ENCODE results near the gene USE1.
A peak's percentile ranks its signal among the peaks of the same experiment; 100 is the strongest.

USE1 gene

DNA sequence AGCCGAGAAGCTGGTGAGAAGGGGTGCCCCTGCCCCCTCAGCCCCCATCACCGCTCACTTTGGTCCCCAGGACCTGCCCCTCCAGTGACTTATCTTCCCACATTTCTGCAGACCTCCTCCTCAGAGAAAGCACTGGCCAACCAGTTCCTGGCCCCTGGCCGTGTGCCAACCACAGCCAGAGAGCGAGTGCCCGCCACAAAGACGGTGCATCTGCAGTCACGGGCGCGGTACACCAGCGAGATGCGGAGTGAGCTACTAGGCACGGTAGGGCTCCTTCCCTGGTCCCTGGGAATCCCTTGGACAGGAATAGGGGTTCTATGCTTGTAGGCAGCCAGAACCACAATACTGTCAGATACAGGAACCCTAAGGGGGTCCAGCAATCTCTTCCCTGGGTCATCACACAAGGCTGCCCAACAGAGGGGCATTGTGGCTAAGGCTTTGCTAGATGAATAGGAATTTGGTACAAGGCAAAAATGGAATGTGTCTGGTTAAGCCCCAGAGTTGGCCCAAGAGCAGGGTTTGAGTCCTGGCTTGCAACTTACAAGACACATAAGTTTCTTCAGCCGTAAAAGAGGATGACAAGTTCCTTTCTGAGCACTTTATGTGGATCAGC is 1.0 kb downstream of the USE1 start:
- peak overlapping the region; percentile 55 for H3K27ac Mint-ChIP-seq
- peaks cover 26% of the 10 kb centered on the region for H3K4me1 Mint-ChIP-seq (ENCODE audit: low read depth)
- no peaks in the 10 kb centered on the region for H3K9me3 Mint-ChIP-seq
- peaks cover 32% of the 10 kb centered on the region for H3K36me3 Mint-ChIP-seq (ENCODE audit: low read depth)
- H3K27me3 Mint-ChIP-seq, result no peaks in the 10 kb centered on the region
- H3K4me3 Mint-ChIP-seq, result peak overlapping the region; percentile 89

DNA sequence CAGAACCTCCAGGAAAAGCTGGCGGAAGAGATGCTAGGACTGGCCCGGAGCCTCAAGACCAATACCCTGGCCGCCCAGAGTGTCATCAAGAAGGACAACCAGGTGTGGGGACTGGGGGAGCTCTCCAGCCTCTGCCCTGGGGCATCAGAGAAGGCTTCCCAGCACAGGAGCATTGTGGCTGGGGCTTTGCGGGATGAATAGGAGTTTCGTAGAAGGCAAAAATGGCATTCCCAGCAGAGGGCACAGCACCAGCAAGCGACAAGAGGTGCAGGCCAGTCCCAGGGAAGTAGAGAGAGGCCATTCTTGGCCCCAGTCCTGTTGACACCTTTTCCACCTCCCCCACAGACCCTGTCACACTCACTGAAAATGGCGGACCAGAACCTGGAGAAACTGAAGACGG is 4.1 kb downstream of the USE1 start:
- Mint-ChIP-seq H3K4me3 (no peak overlapping the region), H3K4me1 (ENCODE audit: low read depth) (peaks cover 25% of the 10 kb centered on the region), H3K27me3 (no peaks in the 10 kb centered on the region), H3K36me3 (ENCODE audit: low read depth) (peaks cover 27% of the 10 kb centered on the region), H3K9me3 (no peaks in the 10 kb centered on the region), H3K27ac (no peak overlapping the region)

GRCh38 chr19:17220207-17220758 is 5.1 kb downstream of the USE1 start:
- no peak overlapping the region for H3K27ac Mint-ChIP-seq
- no peaks in the 10 kb centered on the region for H3K9me3 Mint-ChIP-seq
- H3K4me3 Mint-ChIP-seq, result no peak overlapping the region
- peaks cover 16% of the 10 kb centered on the region for H3K4me1 Mint-ChIP-seq (ENCODE audit: low read depth)
- H3K36me3 Mint-ChIP-seq (ENCODE audit: low read depth), result peaks cover 27% of the 10 kb centered on the region
- H3K27me3 Mint-ChIP-seq, result no peaks in the 10 kb centered on the region

DNA sequence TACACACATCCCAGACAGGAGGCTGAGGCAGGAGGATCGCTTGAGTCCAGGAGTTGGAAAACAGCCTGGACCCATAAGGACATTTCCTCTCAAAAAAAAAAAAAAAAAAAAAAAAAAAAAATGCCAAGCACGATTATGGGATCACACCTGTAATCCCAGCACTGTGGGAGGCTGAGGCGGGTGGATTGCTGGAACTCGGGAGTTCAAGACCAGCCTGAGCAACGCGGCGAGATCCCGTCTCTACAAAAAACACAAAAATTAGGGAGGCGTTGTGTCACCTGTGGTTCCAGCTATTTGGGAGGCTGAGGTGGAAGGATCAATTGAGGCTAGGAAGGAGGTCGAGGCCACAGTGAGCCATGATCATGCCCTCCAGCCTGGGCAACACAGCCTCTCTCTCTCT is 9.9 kb downstream of the USE1 start:
- H3K36me3 Mint-ChIP-seq (ENCODE audit: low read depth), result no peaks in the 10 kb centered on the region
- H3K27ac Mint-ChIP-seq, result no peak overlapping the region
- H3K9me3 Mint-ChIP-seq, result no peaks in the 10 kb centered on the region
- peak overlapping the region; percentile 37 for H3K4me3 Mint-ChIP-seq
- H3K27me3 Mint-ChIP-seq, result no peaks in the 10 kb centered on the region
- H3K4me1 Mint-ChIP-seq (ENCODE audit: low read depth), result peaks cover 5% of the 10 kb centered on the region

DNA sequence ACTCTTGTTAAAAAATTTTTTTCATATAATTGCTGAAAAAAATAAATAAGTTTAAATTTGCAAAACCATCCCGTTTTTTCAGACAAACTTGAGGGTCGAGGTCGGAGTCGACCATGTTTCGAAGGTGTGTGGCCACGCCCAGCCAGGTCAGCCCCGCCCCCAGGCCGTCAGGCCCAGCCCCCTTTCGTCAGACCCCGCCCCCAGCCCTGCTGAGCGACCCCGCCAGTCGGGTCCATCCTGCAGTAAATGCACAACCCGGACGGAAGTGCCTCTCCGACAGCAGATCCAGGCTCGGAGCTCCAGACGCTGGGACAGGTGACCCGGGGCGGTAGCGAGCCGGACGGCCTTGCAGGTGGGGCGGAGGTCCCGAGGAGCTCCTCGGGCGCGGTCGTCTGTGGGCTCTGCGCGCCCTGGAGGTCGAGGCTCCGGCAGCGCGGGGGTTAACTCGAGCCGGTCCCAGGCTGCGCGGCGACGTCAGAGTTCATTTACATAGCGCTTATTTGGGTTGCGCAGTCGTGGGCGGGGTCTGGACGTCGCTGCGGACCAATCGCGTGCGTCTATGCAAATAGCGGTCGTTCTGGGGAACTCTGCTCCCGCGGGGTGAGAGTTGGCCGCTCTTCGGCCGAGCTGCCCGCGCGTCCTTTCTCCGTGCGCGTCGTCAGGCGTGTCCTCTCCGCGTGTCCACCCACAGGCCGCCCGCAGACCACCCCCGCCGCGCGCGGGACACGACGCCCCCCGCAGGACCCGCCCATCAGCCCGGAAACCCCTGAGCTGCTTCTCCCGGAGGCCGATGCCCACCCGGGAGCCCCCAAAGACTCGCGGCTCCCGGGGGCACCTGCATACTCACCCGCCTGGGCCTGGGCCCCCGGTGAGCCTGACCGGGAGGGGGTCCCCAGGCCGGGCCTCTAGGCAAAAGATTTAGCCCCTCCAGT is 11.1 kb downstream of the USE1 start, which contains the start of gene OCEL1:
TSS of gene OCEL1 (plus strand) at position 225 of the 932 bp plus-strand sequence. CDS start at position 247, 22 bp downstream.
- Mint-ChIP-seq H3K4me3 (peak within 1 kb of the TSS; percentile 91), H3K9me3 (no peaks in the 10 kb centered on the region), H3K27me3 (no peaks in the 10 kb centered on the region), H3K27ac (peak within 1 kb of the TSS; percentile 89), H3K36me3 (ENCODE audit: low read depth) (no peaks in the 10 kb centered on the region), H3K4me1 (ENCODE audit: low read depth) (peaks cover 5% of the 10 kb centered on the region)

GRCh38 chr19:17227798-17228367 is 12.7 kb downstream of the USE1 start:
- H3K9me3 Mint-ChIP-seq, result no peaks in the 10 kb centered on the region
- peaks cover 3% of the 10 kb centered on the region for H3K36me3 Mint-ChIP-seq (ENCODE audit: low read depth)
- no peak overlapping the region for H3K27ac Mint-ChIP-seq
- H3K4me3 Mint-ChIP-seq, result peak overlapping the region; percentile 91
- H3K27me3 Mint-ChIP-seq, result no peaks in the 10 kb centered on the region
- H3K4me1 Mint-ChIP-seq (ENCODE audit: low read depth), result peaks cover 5% of the 10 kb centered on the region

DNA sequence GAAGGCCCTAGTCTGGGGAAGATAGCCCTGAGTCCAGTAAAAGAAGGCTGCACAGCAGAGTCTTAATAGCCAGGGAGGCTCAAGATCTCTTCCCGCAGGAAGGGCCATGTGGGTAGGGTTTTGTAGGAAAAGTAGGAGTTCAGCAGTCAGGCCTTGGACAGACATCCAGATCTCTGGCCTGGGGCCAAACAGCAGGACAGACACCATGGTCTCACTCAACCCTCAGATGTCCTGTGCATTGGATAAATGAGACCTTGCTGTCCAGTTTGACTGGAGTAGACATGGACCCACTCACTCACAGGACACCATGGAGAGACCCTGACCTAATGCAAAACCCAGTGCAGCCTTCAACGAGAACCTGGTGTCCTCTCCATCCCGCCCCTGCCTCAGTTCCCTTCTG is 14.7 kb downstream of the USE1 start:
- Mint-ChIP-seq H3K4me3 (no peak overlapping the region), H3K36me3 (ENCODE audit: low read depth) (peaks cover 3% of the 10 kb centered on the region), H3K4me1 (ENCODE audit: low read depth) (peaks cover 14% of the 10 kb centered on the region), H3K9me3 (no peaks in the 10 kb centered on the region), H3K27me3 (no peaks in the 10 kb centered on the region), H3K27ac (no peak overlapping the region)

- peaks cover 3% of the 10 kb centered on the region for H3K36me3 Mint-ChIP-seq (ENCODE audit: low read depth)
- no peaks in the 10 kb centered on the region for H3K27me3 Mint-ChIP-seq
- H3K4me3 Mint-ChIP-seq, result no peak overlapping the region
- H3K9me3 Mint-ChIP-seq, result no peaks in the 10 kb centered on the region
- no peak overlapping the region for H3K27ac Mint-ChIP-seq
- H3K4me1 Mint-ChIP-seq (ENCODE audit: low read depth), result peaks cover 10% of the 10 kb centered on the region
Measured at GRCh38 chr19:17232258-17232657, 17.1 kb downstream of the USE1 start.

DNA sequence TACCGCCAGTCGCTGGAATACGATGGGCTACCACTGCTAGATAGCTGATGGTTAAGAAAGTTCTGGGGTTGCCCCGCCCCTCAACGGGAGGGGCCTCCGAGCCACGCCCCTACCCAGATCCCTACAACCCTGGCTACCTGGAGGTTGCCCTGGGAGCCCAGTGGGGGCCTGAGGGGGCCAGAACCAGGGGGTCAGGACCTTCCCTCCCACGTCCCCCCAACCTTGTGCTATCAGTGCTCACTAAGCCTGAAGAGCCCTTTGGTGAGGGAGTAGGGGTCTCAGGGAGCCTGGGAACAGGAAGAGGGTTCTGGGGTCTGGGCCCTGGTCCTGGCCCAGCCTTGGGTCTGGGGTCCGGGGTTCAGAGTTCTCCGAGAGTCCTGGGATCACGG is 19.7 kb downstream of the USE1 start:
- H3K9me3 Mint-ChIP-seq, result no peaks in the 10 kb centered on the region
- H3K27me3 Mint-ChIP-seq, result no peaks in the 10 kb centered on the region
- H3K4me1 Mint-ChIP-seq (ENCODE audit: low read depth), result peaks cover 9% of the 10 kb centered on the region
- peak overlapping the region; percentile 68 for H3K27ac Mint-ChIP-seq
- peaks cover 3% of the 10 kb centered on the region for H3K36me3 Mint-ChIP-seq (ENCODE audit: low read depth)
- peak overlapping the region; percentile 82 for H3K4me3 Mint-ChIP-seq

GRCh38 chr19:17235300-17235970 is 20.3 kb downstream of the USE1 start:
- peak overlapping the region; percentile 68 for H3K27ac Mint-ChIP-seq
- no peaks in the 10 kb centered on the region for H3K9me3 Mint-ChIP-seq
- H3K4me3 Mint-ChIP-seq, result peak overlapping the region; percentile 82
- peaks cover 9% of the 10 kb centered on the region for H3K4me1 Mint-ChIP-seq (ENCODE audit: low read depth)
- H3K36me3 Mint-ChIP-seq (ENCODE audit: low read depth), result peaks cover 3% of the 10 kb centered on the region
- H3K27me3 Mint-ChIP-seq, result no peaks in the 10 kb centered on the region

DNA sequence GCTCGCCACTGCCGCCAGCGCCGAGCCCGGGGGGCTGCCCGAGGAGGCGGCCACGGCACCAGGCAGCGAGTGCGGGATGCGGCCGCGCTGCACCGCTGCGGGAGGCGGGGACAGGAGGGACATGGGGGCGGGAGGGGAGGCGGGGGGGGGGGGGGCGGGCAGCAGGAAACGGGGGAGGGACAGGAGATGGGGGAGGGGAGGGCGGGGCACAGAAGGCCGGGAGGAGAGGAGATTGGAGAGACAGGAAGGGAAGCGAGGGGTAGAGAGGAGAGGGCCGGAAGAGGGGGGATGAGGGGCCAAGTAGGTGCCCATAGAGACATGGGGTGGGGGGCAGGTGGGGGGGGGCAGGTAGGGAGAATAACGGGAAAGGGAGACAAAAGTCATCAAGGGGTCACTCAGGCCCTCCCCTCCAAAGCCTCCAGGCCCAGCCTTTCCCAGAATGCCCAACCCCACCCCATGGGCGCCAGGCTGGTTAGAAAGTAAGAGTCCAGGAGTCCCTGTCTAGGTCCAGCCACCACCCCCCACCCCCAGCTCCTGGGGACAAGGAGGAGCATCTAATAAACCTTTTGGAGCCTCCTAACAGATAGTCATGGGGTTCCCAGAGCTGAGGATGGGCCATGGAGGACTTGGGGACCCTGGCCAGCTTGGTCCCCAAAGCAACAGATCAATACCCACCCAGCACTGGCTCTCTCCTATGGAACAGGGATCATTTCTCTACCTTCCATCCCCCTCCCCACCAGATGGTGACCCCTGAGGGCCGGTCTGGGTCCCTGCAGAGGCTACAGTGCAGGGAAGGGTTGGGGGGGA is 21.0 kb downstream of the USE1 start:
- H3K27ac Mint-ChIP-seq, result no peak overlapping the region
- H3K4me1 Mint-ChIP-seq (ENCODE audit: low read depth), result peaks cover 9% of the 10 kb centered on the region
- H3K36me3 Mint-ChIP-seq (ENCODE audit: low read depth), result peaks cover 3% of the 10 kb centered on the region
- peak overlapping the region; percentile 82 for H3K4me3 Mint-ChIP-seq
- no peaks in the 10 kb centered on the region for H3K27me3 Mint-ChIP-seq
- no peaks in the 10 kb centered on the region for H3K9me3 Mint-ChIP-seq

DNA sequence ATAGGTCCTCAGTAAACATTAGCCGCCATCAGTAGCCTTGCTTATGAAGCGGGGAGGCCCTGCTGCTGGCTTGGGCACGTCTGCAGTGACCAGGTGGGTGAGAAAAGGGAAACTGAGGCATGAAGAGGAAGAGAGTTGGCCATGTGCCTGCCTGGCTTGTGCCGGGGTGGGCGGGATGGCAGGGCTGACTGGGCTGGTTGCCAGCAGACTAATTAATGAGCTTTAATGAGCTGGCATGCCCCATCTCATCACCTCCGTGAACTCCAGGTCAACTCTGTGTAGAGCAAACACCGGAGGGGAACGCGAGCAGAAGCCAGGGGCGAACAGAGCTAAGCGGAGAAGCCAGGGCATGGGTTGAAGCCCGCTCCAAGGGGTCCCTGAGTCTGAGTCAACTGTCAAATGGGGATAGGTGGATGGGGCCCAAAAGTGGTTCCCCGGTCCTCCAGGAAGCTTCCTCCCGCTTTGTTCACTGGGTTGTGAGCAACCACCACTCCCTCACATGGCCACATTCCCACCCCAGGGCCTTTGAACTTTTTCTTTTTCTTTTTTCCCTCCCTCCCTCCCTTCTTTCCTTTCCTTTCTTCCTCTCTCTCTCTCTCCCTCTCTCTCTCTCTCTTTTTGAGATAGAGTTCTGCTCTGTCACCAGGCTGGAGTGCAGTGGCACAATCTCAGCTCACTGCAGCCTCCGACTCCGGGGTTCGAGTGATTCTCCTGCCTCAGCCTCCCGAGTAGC is 21.8 kb downstream of the USE1 start:
- peaks cover 9% of the 10 kb centered on the region for H3K4me1 Mint-ChIP-seq (ENCODE audit: low read depth)
- no peaks in the 10 kb centered on the region for H3K27me3 Mint-ChIP-seq
- no peak overlapping the region for H3K27ac Mint-ChIP-seq
- peaks cover 3% of the 10 kb centered on the region for H3K36me3 Mint-ChIP-seq (ENCODE audit: low read depth)
- H3K4me3 Mint-ChIP-seq, result peak overlapping the region; percentile 41
- H3K9me3 Mint-ChIP-seq, result no peaks in the 10 kb centered on the region

All from stimulated activated naive CD8-positive, alpha-beta T cell treated with anti-CD3 and anti-CD28 coated beads, Interleukin-15, Interleukin-2, amounts not matched to agents 100 ng/mL and 50 ng/mL, for 24 hours (primary cell).